Measurements from ENCODE around the gene NPB. TPM values are rescaled to one million over a fixed set of nuclear protein-coding genes. Genes with fewer than 3 reads are reported as not detected.

The NPB gene
- total and polyA plus RNA-seq, 3 experiments from 2014 or later = 0.57 to 0.62 TPM; not detected in 1

Other genes with a start within 250 kb of the NPB start
- 1 to 10 TPM; 1.9 to 2.2 TPM for gene PDE6G, start 245.7 kb upstream of the NPB start, total RNA-seq
- gene PDE6G, start 245.7 kb upstream of the NPB start, polyA plus RNA-seq = 1.5 TPM
- 10 to 100 TPM; 50.8 to 55.7 TPM for gene OXLD1, start 235.6 kb upstream of the NPB start, total RNA-seq
- 78.9 TPM for gene OXLD1, start 235.6 kb upstream of the NPB start, polyA plus RNA-seq
- 10 to 100 TPM; 68.6 to 70.7 TPM for gene CCDC137, start 235.5 kb upstream of the NPB start, total RNA-seq
- 22.2 TPM for gene CCDC137, start 235.5 kb upstream of the NPB start, polyA plus RNA-seq
- gene ARL16, start 218.4 kb upstream of the NPB start, total RNA-seq = 10 to 100 TPM; 16.3 to 19.7 TPM
- gene ARL16, start 218.4 kb upstream of the NPB start, polyA plus RNA-seq = 33.0 TPM
- gene HGS, start 218.2 kb upstream of the NPB start, total RNA-seq = 100 to 1,000 TPM; 122 to 135 TPM
- gene HGS, start 218.2 kb upstream of the NPB start, polyA plus RNA-seq = 36.7 TPM
- 100 to 1,000 TPM; 246 to 255 TPM for gene MRPL12, start 198.9 kb upstream of the NPB start, total RNA-seq
- 53.6 TPM for gene MRPL12, start 198.9 kb upstream of the NPB start, polyA plus RNA-seq
- gene SLC25A10, start 190.0 kb upstream of the NPB start, total RNA-seq = 10 to 100 TPM; 34.1 to 34.7 TPM
- 4.9 TPM for gene SLC25A10, start 190.0 kb upstream of the NPB start, polyA plus RNA-seq
- not detected for gene GCGR, start 98.1 kb upstream of the NPB start, total RNA-seq
- gene GCGR, start 98.1 kb upstream of the NPB start, polyA plus RNA-seq = not detected
- gene MCRIP1, start 68.9 kb upstream of the NPB start, total RNA-seq = 10 to 100 TPM; 56.1 to 57.0 TPM
- 76.1 TPM for gene MCRIP1, start 68.9 kb upstream of the NPB start, polyA plus RNA-seq
- not detected for gene PPP1R27, start 67.2 kb upstream of the NPB start, total RNA-seq
- not detected for gene PPP1R27, start 67.2 kb upstream of the NPB start, polyA plus RNA-seq
- 100 to 1,000 TPM; 463 to 482 TPM for gene P4HB, start 41.7 kb upstream of the NPB start, total RNA-seq
- gene P4HB, start 41.7 kb upstream of the NPB start, polyA plus RNA-seq = 342 TPM
- 100 to 1,000 TPM; 662 to 677 TPM for gene ARHGDIA, start 30.9 kb upstream of the NPB start, total RNA-seq
- gene ARHGDIA, start 30.9 kb upstream of the NPB start, polyA plus RNA-seq = 237 TPM
- gene ALYREF, start 10.7 kb upstream of the NPB start, total RNA-seq = 100 to 1,000 TPM; 326 to 337 TPM
- gene ALYREF, start 10.7 kb upstream of the NPB start, polyA plus RNA-seq = 60.4 TPM
- 100 to 1,000 TPM; 146 to 149 TPM for gene ANAPC11, start 10.5 kb upstream of the NPB start, total RNA-seq
- 287 TPM for gene ANAPC11, start 10.5 kb upstream of the NPB start, polyA plus RNA-seq
- 10 to 100 TPM; 30.3 to 31.6 TPM for gene PCYT2, start 9.2 kb downstream of the NPB start, total RNA-seq
- gene PCYT2, start 9.2 kb downstream of the NPB start, polyA plus RNA-seq = 35.7 TPM
- 10 to 100 TPM; 41.4 to 41.7 TPM for gene SIRT7, start 15.9 kb downstream of the NPB start, total RNA-seq
- gene SIRT7, start 15.9 kb downstream of the NPB start, polyA plus RNA-seq = 40.1 TPM
- gene MAFG, start 25.5 kb downstream of the NPB start, total RNA-seq = 10 to 100 TPM; 28.4 to 34.7 TPM
- 2.5 TPM for gene MAFG, start 25.5 kb downstream of the NPB start, polyA plus RNA-seq
- gene PYCR1, start 35.1 kb downstream of the NPB start, total RNA-seq = 100 to 1,000 TPM; 128 to 138 TPM
- 0.63 TPM for gene PYCR1, start 35.1 kb downstream of the NPB start, polyA plus RNA-seq
- gene MYADML2, start 45.0 kb downstream of the NPB start, total RNA-seq = not detected
- gene MYADML2, start 45.0 kb downstream of the NPB start, polyA plus RNA-seq = not detected
- under 1 TPM; 0.33 to 0.35 TPM for gene NOTUM, start 58.9 kb downstream of the NPB start, total RNA-seq
- not detected for gene NOTUM, start 58.9 kb downstream of the NPB start, polyA plus RNA-seq
- gene ASPSCR1, start 75.4 kb downstream of the NPB start, total RNA-seq = 10 to 100 TPM; 32.0 to 35.9 TPM
- 29.2 TPM for gene ASPSCR1, start 75.4 kb downstream of the NPB start, polyA plus RNA-seq
- 100 to 1,000 TPM; 143 to 158 TPM for gene CENPX, start 120.6 kb downstream of the NPB start, total RNA-seq
- 56.7 TPM for gene CENPX, start 120.6 kb downstream of the NPB start, polyA plus RNA-seq
- gene LRRC45, start 121.1 kb downstream of the NPB start, total RNA-seq = 10 to 100 TPM; 26.8 to 27.6 TPM
- 10.1 TPM for gene LRRC45, start 121.1 kb downstream of the NPB start, polyA plus RNA-seq
- gene RAC3, start 129.4 kb downstream of the NPB start, total RNA-seq = 1 to 10 TPM; 4.2 to 4.5 TPM
- not detected for gene RAC3, start 129.4 kb downstream of the NPB start, polyA plus RNA-seq
- gene DCXR, start 135.5 kb downstream of the NPB start, total RNA-seq = 100 to 1,000 TPM; 117 to 127 TPM
- 108 TPM for gene DCXR, start 135.5 kb downstream of the NPB start, polyA plus RNA-seq
- gene RFNG, start 149.6 kb downstream of the NPB start, total RNA-seq = 10 to 100 TPM; 18.1 to 19.4 TPM
- 7.3 TPM for gene RFNG, start 149.6 kb downstream of the NPB start, polyA plus RNA-seq
- gene GPS1, start 149.7 kb downstream of the NPB start, total RNA-seq = 100 to 1,000 TPM; 122 to 125 TPM
- 151 TPM for gene GPS1, start 149.7 kb downstream of the NPB start, polyA plus RNA-seq
- 100 to 1,000 TPM; 206 to 210 TPM for gene DUS1L, start 163.6 kb downstream of the NPB start, total RNA-seq
- gene DUS1L, start 163.6 kb downstream of the NPB start, polyA plus RNA-seq = 142 TPM
- 100 to 1,000 TPM; 251 to 259 TPM for gene FASN, start 196.0 kb downstream of the NPB start, total RNA-seq
- gene FASN, start 196.0 kb downstream of the NPB start, polyA plus RNA-seq = 2.7 TPM

Measured in CD8-positive, alpha-beta memory T cell (primary cell).